DOHH2 (cell line): ENCODE results near the gene PAMR1.

ENCODE experiments used
- H3F3A ChIP-seq: fragments of 200-600 bp; sonication (generic), shearing (Covaris generic); 2 replicates; pipeline ENCODE4 v1.6.0; 2016; ENCODE audit warnings: antibody characterized with exemption, mild to moderate bottlenecking; ENCODE audit not compliant: control insufficient read depth, insufficient read depth
- H3K27ac ChIP-seq: fragments of 200-600 bp; sonication (generic); 2 replicates; pipeline ENCODE4 v1.5.1; 2014; ENCODE audit warnings: low read depth, mild to moderate bottlenecking, low read length, moderate library complexity
- H3K27me3 ChIP-seq: fragments of 200-600 bp; sonication (generic); 2 replicates; pipeline ENCODE4 v1.6.1; 2014; ENCODE audit warnings: mild to moderate bottlenecking, low read length, mixed read lengths; ENCODE audit not compliant: control insufficient read depth
- H3K36me3 ChIP-seq: fragments of 200-600 bp; sonication (generic); 2 replicates; pipeline ENCODE4 v1.6.1; 2014; ENCODE audit warnings: mild to moderate bottlenecking, low read length, moderate library complexity, mixed read lengths; ENCODE audit not compliant: control insufficient read depth
- H3K4me1 ChIP-seq: fragments of 200-600 bp; sonication (generic); 2 replicates; pipeline ENCODE4 v1.6.1; 2014; ENCODE audit warnings: mild to moderate bottlenecking, low read length, mixed read lengths; ENCODE audit not compliant: control insufficient read depth
- H3K4me2 ChIP-seq: fragments of 200-600 bp; sonication (generic); 2 replicates; pipeline ENCODE4 v1.6.0; 2014; ENCODE audit warnings: mild to moderate bottlenecking, low read length, moderate library complexity
- H3K4me3 ChIP-seq: fragments of 200-600 bp; sonication (generic); 2 replicates; pipeline ENCODE4 v1.5.1; 2014; ENCODE audit warnings: mild to moderate bottlenecking, low read length, mixed read lengths
- H3K79me2 ChIP-seq: fragments of 200-600 bp; sonication (generic); 2 replicates; pipeline ENCODE4 v1.6.1; 2014; ENCODE audit warnings: mild to moderate bottlenecking, low read length, mixed read lengths; ENCODE audit not compliant: control insufficient read depth
- H3K9me2 ChIP-seq: fragments of 200-600 bp; sonication (generic); replicated peaks from 2 replicates; pipeline ENCODE4 v1.6.1; 2014; ENCODE audit warnings: mild to moderate bottlenecking, low read length, mixed read lengths; ENCODE audit not compliant: control insufficient read depth
- H3K9me3 ChIP-seq: fragments of 200-600 bp; sonication (generic); 2 replicates; pipeline ENCODE4 v1.6.1; 2014; ENCODE audit warnings: antibody characterized with exemption, low read length, mixed read lengths; ENCODE audit not compliant: control insufficient read depth, insufficient read depth
- H4K20me1 ChIP-seq: fragments of 200-600 bp; sonication (generic); 2 replicates; pipeline ENCODE4 v1.6.0; 2014; ENCODE audit warnings: low read depth, mild to moderate bottlenecking, antibody characterized with exemption, low read length, moderate library complexity; ENCODE audit not compliant: control insufficient read depth, insufficient read depth
- EZH2phosphoT487 ChIP-seq: fragments of 200-600 bp; sonication (generic); IDR thresholded peaks from 2 replicates; pipeline ENCODE4 v1.6.1; 2017; ENCODE audit warnings: borderline replicate concordance, mild to moderate bottlenecking, antibody characterized with exemption, low read length, moderate library complexity, mixed read lengths
- TF ChIP-seq, protein P1 (sequence below): fragments of 200-600 bp; sonication (generic); IDR thresholded peaks from one replicate; pipeline ENCODE4 v1.5.1; 2014; ENCODE audit warnings: antibody characterized with exemption, mild to moderate bottlenecking, low read depth, low read length; ENCODE audit not compliant: poor library complexity, severe bottlenecking

The PAMR1 gene

DNA sequence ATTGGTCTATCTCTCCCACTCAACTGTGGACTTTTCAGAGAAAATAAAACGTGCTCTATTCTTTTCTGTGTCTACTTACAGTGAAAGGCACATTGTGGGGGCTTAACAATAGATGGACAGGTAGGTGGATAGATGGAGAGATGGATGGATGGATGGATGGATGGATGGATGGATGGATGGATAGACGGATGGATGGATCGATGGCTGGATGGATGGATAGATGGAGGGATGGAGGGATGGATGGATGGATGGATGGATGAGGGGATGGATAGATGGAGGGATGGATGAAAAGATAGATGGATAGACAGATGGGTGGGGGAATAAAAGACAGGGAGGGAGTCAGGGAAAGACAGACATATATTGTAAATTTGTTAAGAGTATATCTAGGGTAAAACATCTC lies 91.8 kb downstream of the PAMR1 start:
- Histone ChIP-seq H3K9me3 (no peaks in the 10 kb centered on the region), H3K4me3 (no peak overlapping the region), H3K9me2 (no peaks in the 10 kb centered on the region), H3K4me2 (no peak overlapping the region), H3K27ac (no peak overlapping the region), H4K20me1 (no peaks in the 10 kb centered on the region), H3K4me1 (no peaks in the 10 kb centered on the region), H3F3A (no peaks in the 10 kb centered on the region), H3K36me3 (no peaks in the 10 kb centered on the region), H3K27me3 (no peaks in the 10 kb centered on the region), H3K79me2 (no peaks in the 10 kb centered on the region)
- TF ChIP-seq, protein P1, sequence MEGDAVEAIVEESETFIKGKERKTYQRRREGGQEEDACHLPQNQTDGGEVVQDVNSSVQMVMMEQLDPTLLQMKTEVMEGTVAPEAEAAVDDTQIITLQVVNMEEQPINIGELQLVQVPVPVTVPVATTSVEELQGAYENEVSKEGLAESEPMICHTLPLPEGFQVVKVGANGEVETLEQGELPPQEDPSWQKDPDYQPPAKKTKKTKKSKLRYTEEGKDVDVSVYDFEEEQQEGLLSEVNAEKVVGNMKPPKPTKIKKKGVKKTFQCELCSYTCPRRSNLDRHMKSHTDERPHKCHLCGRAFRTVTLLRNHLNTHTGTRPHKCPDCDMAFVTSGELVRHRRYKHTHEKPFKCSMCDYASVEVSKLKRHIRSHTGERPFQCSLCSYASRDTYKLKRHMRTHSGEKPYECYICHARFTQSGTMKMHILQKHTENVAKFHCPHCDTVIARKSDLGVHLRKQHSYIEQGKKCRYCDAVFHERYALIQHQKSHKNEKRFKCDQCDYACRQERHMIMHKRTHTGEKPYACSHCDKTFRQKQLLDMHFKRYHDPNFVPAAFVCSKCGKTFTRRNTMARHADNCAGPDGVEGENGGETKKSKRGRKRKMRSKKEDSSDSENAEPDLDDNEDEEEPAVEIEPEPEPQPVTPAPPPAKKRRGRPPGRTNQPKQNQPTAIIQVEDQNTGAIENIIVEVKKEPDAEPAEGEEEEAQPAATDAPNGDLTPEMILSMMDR, result no peak
- no peak for TF ChIP-seq EZH2phosphoT487

DNA sequence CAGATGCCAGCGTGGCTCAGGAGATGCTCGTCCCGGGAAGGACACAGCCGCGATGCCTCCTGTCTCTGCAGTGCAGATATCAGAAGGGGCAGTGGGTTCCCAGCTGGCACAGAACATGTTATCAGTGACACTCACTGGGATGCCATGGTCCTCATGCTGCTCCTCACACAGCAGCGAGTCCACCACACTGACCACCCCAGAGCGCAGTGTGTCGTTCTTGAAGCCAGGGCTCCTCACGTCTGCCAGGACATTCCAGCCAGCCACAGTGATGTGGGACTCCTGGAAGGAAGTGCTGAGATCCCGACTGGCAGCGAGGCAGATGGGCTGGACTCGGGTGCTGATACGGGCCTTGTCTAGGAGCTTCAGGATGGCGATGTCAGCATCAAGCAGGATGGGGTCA lies 93.0 kb downstream of the PAMR1 start:
- no peaks in the 10 kb centered on the region for H3K9me3 ChIP-seq
- H3K4me3 ChIP-seq, result no peak overlapping the region
- no peaks in the 10 kb centered on the region for H3K27me3 ChIP-seq
- no peaks in the 10 kb centered on the region for H3K4me1 ChIP-seq
- no peaks in the 10 kb centered on the region for H3F3A ChIP-seq
- no peaks in the 10 kb centered on the region for H4K20me1 ChIP-seq
- H3K27ac ChIP-seq, result no peak overlapping the region
- H3K4me2 ChIP-seq, result no peak overlapping the region
- H3K9me2 ChIP-seq, result no peaks in the 10 kb centered on the region
- TF ChIP-seq, protein P1, result no peak
- no peak for TF ChIP-seq EZH2phosphoT487
- no peaks in the 10 kb centered on the region for H3K36me3 ChIP-seq
- no peaks in the 10 kb centered on the region for H3K79me2 ChIP-seq

DNA sequence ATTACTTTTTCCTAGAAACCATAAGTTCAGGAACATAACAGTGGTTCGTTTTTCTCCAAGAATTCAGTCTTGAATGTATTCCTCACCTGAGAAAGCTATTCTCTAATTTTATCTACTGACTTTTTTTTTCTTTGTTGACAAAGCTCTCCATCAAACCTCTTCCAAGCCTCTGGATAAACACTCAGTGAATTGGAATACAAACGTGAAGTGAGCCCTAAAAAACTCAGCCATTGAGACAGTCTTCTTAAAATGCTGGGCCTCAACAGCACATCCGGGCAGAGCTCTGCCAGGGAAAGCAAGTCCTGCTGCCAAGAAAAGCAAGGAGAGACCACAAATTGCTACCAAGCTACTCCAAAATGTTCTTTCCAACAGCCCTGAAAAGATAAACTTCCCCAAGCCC lies 98.3 kb downstream of the PAMR1 start:
- H3K4me3 ChIP-seq, result no peak overlapping the region
- H3K9me2 ChIP-seq, result no peaks in the 10 kb centered on the region
- no peak for TF ChIP-seq EZH2phosphoT487
- TF ChIP-seq, protein P1, result no peak
- H3K36me3 ChIP-seq, result no peaks in the 10 kb centered on the region
- H3K79me2 ChIP-seq, result no peaks in the 10 kb centered on the region
- no peaks in the 10 kb centered on the region for H3K4me1 ChIP-seq
- no peaks in the 10 kb centered on the region for H3F3A ChIP-seq
- H3K27me3 ChIP-seq, result peaks cover 11% of the 10 kb centered on the region
- no peak overlapping the region for H3K27ac ChIP-seq
- no peaks in the 10 kb centered on the region for H4K20me1 ChIP-seq
- H3K4me2 ChIP-seq, result no peak overlapping the region
- H3K9me3 ChIP-seq, result no peaks in the 10 kb centered on the region

DNA sequence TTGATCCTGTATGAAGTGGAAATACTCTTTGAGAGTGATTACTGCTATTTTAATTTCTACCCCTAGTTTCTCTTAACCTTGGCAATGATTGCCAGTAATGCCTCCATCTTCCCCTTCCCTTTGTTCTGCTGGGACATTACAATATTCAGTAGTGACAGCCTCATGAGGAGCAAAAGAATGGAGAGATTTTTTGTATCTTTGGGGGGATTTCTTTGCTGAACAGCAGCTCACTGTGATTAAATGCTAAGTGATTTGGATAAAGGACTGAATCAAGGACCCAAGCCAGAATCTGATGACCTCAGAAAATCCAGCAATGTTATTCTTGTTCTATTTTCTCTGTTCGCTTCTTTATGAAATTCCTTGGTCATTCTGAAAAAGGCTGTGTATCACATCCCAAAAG lies 99.1 kb downstream of the PAMR1 start:
- Histone ChIP-seq H3F3A (no peaks in the 10 kb centered on the region), H3K4me1 (no peaks in the 10 kb centered on the region), H3K9me2 (no peaks in the 10 kb centered on the region), H3K4me3 (no peak overlapping the region), H4K20me1 (no peaks in the 10 kb centered on the region), H3K27me3 (peaks cover 16% of the 10 kb centered on the region), H3K9me3 (no peaks in the 10 kb centered on the region), H3K27ac (no peak overlapping the region), H3K36me3 (no peaks in the 10 kb centered on the region), H3K4me2 (no peak overlapping the region), H3K79me2 (no peaks in the 10 kb centered on the region)
- no peak for TF ChIP-seq EZH2phosphoT487
- TF ChIP-seq, protein P1, result no peak
